NCI-H146 treated with DMSO at 0.1 percent for 48 hours (cell line): ENCODE measurements around the gene FBXL17.

Experiments
- DNase-seq: peaks from one replicate; lab custom pipeline; 2025; ENCODE audit not compliant: unreplicated experiment; lab: John Stamatoyannopoulos, UW

The FBXL17 gene

DNA sequence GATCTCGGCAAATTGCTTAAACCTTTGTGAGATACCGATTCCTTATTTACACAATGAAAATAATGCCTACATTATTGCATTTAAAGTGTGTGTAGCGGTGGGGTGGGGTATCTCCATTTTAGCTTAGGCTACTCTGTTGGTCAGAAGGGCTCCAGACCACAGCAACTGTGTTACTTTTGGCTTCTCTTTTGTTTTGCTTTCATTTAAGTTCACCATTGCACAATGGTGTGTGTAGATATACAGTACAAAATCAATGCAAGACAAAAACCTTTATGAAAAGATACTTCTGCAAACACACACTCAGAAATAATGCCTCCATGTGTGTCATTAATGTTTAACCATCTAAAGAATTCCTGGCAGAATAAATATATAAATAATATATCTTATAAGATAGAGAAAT is 279.4 kb downstream of the FBXL17 start:
- no peak for DNase-seq

GRCh38 chr5:108101821-108102220 is 280.1 kb downstream of the FBXL17 start:
- DNase-seq: no peak

GRCh38 chr5:108101130-108101529 is 280.8 kb downstream of the FBXL17 start:
- DNase-seq: no peak

DNA sequence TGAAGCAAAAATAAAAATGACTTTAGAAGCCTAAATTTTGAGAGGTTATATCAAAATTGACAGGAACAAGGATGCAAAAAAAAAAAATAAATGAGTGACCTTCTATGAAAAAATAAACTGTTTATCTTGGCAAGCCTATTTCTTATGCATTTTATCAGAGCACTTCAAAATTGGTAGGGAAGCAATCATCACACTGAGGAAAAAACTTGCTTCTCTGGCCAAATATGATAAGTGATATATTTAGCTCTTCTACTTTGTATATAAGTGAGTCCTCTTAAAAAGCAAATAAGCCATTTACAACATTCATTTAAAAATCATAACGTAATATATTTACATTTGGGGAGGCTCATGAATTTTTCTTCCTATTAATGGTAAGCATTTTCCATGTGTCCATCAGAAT is 287.1 kb downstream of the FBXL17 start:
- DNase-seq: no peak

DNA sequence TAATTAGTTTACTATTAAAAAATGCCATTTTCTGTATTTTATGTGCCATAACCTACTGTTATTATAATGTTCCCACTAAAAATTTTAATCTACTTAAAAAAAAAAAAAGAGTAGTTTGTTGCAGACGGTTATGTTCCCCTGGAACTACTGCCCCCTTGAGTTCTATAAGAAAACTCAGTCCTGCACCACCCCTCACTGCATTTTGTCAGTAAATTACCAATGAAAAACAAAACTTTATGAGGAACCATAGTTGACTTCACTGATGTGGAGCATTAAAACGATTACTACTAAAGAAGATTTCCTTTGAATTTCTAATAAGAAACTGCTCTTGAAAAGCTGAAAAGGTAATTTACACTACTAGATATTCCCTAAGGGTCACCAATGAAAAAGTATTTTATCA is 288.7 kb downstream of the FBXL17 start:
- no peak for DNase-seq

DNA sequence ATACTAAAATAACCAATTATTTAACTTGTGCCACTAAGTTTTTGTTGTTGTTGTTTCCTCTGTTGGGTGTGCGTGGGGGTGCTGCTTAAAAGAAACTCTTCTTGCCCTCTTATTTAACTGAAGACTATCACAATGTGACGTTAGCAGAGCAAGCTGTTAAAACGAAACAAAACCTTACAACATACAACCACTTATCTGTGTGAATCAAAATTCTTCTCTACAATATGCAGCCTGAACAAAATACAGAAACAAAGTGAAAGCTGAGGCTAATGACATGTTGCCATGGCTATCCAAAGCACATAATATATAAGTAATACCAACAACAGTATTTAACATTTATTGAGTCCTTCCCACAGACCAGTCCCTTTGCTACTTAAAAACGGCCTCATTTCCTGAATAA is 291.0 kb downstream of the FBXL17 start:
- DNase-seq: no peak

GRCh38 chr5:108084105-108084504 is 297.8 kb downstream of the FBXL17 start:
- DNase-seq: no peak

GRCh38 chr5:108083232-108083631 is 298.7 kb downstream of the FBXL17 start:
- DNase-seq: no peak

- DNase-seq: no peak
These were observed 300.2 kb downstream of the FBXL17 start for GRCh38 chr5:108081707-108082106.

GRCh38 chr5:108079753-108080152 is 302.1 kb downstream of the FBXL17 start:
- no peak for DNase-seq

GRCh38 chr5:108078882-108079281 is 303.0 kb downstream of the FBXL17 start:
- DNase-seq: no peak

DNA sequence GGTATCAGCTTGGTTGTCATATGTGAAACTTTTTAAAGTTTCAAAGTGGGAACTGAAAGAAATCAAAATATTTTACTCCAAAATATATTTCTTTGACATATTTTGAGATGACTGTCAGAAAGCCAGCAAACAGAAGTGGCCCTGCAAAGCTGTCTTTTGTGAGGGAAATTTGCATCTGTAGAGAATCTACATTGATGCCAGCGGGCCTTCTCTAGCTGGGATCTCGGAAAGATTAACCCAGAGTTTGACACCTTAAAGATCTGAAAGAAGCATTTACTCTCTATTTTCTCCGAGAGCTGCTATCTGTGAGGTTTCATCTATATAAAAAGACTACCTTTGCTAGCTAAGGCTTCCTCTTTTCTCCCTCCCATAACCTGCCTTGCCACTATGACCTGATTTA is 303.6 kb downstream of the FBXL17 start:
- no peak for DNase-seq

DNA sequence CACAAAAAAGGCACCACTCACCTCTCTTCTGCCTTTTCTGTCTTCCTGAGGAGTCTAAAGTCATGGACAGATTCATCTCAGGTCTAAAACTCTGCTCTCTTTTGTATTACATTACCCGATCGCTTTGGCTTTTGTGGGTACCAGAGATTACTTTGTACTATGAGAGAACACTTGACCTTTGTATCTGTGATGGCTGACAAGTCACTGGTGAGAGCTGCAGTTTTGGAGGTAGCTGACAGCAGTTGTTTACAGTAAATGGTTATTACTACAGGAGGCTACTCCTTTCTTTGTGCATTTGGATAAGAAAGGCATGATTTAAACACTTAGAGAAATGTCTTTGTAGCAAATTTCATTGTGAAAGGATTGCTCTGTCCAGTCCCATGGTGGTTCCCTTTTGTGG is 307.3 kb downstream of the FBXL17 start:
- DNase-seq: no peak

GRCh38 chr5:108064302-108064701 is 317.6 kb downstream of the FBXL17 start:
- no peak for DNase-seq

GRCh38 chr5:108061941-108062340 is 320.0 kb downstream of the FBXL17 start:
- no peak for DNase-seq

GRCh38 chr5:108060340-108060739 is 321.6 kb downstream of the FBXL17 start:
- DNase-seq: no peak

DNA sequence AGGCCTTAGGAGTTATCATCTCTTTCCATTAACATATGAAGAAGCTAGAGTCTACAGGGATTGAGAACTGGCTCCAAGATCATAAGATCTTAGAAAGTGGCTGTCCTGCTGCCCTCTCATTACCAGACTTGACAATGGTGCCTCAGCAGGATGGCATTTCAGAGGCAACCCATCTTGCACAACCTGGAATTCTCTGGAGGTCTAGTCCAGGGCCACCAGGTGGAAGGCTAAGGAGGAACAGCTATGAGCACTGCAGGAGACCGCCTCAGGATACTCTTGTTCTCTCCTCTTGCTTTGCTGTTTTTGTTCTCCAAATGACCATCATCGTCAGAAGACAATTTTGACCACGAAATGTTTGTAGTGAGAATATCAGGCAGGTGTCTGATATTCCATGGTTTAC is 322.6 kb downstream of the FBXL17 start:
- no peak for DNase-seq

DNA sequence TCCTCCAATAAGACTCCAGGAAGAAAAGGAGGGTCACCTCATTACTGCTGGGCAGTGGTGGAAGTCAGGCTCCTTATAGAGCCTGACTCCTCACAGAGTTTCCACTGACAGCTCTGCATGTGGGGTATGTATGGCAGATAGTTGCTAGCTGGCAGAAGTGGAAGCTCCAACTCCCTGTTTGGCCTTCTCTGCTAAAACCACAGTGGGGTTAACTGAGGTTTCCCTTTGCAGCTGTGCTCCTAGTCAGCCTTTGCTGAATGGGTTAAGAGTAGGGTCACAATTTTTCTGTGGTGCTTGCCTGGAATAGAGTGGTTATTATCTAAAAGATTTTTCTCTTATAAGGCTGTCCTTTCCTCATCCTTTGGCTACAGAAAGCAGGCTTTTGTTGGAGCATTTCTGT is 327.5 kb downstream of the FBXL17 start:
- DNase-seq: no peak

DNA sequence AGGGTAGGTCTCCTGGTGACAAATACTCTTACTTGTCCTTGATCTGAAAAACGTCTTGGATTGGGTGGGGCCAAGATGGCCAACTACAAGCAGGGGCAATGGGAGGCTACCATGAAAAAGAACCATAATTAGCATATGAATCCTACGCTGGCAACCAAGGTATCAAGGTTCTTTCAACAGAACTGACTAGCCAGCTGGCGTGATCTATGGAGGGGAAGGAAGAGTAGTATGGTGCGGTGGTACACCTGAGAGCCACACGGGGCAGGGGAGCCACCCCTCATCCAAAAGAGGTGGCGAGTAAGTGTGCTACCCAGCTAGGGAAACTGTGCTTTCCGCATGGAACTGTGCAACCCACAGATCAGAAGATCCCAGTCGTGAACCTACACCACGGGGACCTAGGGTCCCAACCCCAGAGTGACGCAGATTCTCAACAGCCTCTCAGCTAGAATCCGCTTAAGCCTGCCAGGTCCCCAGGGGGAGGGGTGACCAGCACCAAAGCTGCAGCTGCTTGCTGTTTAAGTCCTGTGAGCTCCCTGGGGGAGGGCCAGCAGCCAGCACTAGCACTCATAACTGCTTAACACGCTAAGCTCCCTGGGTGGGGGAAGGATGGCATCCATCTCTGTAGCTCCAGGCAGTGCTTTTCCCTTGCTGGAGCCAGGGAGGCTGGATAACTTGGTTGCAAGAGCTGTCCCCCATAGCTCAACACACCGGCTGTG is 334.8 kb downstream of the FBXL17 start:
- DNase-seq: no peak

- no peak for DNase-seq
These were observed 345.4 kb downstream of the FBXL17 start for GRCh38 chr5:108036482-108036881.

GRCh38 chr5:108028883-108029282 is 353.0 kb downstream of the FBXL17 start:
- no peak for DNase-seq

- DNase-seq: no peak
These were observed 353.5 kb downstream of the FBXL17 start for GRCh38 chr5:108028412-108028811.

GRCh38 chr5:108025957-108026356 is 355.9 kb downstream of the FBXL17 start:
- no peak for DNase-seq
